Kasumi-1 (cell line): ENCODE data around the gene NME3.
A peak's percentile ranks its signal among the peaks of the same experiment; 100 is the strongest.

Source experiments
- DNase-seq, 2 experiments: peaks; one replicate each; lab custom pipeline; 2025; lab: John Stamatoyannopoulos, UW

Gene NME3

GRCh38 chr16:1793578-1794220 is 22.4 kb upstream of the NME3 start, which contains the start of gene IGFALS:
TSS of gene IGFALS (minus strand) at chr16:1793705. CDS start at chr16:1793652, 53 bp downstream.
- DNase-seq: no peak

DNA sequence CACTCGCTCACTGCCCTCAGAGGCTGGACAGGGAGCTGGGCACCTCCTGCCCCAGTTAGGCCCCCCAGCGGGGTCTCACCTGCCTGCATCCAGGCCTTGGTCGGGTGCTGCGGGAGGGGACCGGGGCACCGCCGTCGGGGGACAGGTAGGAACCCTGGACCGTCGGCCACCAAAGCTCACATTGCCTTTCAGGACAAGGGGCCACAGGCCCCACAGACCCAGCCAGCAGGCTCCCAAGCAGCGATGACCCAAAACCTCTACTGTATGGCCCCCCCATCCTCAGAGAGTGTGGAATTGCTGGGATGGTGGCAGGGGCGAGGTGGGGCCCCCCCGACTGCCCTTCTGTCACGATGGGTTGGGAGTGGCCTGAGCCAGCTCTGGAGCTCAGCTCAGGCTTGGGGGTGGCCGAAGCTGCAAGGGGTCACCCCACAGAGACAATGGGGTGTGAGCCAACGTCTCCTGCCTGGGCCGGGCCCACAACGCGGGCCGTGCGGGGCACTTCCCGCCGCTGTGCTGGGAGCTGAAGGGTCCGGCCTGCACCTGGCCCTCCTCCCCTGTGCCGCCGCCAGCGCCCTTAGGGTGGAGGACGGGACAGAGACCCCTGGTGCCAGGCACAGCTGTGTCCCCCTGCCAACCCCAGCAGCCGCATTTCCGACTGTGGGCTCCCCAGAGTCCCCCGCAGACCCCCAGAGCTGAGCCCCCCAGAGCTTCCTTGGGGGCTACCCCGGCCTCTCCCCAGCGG is 21.7 kb upstream of the NME3 start:
- no peak for DNase-seq

DNA sequence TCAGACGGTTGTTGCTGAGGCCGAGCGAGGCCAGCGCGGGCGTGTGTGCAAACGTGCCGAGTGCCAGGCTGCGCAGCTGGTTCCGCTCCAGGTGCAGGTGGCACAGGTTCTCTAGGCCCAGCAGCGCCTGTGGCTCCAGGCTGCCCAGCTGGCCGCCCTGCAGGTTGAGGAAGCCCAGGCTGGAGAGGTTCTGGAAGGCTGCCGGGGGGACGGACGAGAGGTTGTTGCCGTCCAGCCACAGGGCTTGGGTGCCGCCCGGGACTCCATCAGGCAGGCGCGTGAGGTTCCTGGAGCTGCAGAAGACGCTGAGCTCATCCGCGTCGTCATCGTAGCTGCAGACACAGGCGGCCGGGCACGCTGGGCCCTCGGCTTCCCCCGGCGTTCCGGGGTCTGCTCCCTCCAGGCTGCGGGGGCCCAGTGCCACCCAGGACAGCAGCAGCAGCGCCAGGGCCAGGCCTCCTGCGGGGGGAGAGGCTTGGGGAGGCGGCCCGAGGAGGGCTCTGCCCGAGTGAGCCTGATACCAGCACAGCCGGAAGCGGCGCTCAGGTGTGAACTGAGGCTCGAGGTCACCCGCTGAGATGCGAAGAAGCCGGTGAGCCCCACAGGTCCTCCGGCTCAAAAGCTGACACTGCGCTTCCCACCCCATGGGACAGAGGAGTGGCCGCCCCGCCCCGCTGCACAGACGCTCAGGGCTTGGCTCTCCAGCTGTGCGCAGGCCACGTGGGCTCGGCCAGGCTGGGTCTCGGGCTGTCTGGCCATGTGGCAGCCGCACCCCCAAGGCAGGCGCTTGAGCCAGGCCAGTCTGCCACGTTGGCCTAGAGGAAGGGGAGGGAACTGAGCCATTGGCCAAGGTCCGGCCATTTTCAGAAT is 20.8 kb upstream of the NME3 start:
- no peak for DNase-seq

GRCh38 chr16:1791256-1791942 is 20.1 kb upstream of the NME3 start:
- no peak for DNase-seq

DNA sequence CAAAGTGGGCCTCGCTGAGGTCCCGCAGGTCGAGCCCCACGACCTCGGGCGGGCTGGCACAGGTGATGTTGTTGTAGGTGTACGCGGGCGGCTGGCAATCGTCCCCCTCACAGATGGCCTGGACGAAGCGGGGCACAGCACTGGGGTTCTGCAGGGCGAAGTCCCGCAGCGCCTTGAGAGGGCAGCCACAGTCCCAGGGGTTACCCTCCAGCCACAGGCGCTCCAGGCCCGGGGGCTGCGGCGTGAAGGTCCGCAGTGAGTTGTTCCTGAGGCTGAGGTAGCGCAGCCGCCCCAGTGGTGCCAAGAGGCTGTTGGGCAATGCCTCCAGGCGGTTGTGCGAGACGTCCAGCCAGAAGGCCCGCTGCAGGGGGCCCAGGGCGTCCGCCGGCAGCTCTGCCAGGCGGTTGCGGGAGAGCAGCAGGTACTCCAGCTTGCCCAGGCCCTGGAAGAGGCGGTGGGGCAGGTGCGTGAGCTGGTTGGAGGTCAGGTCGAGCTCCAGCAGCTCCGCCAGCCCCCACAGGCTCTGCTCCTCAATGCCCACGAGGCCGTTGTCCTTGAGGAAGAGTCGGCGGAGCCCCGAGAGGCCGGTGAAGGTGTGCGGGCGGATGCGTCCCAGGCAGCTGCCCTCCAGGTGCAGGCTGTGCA is 19.4 kb upstream of the NME3 start:
- no peak for DNase-seq

- no peak for DNase-seq
These were observed 18.9 kb upstream of the NME3 start for GRCh38 chr16:1790261-1790610.

GRCh38 chr16:1789643-1790045 is 18.3 kb upstream of the NME3 start:
- no peak for DNase-seq

DNA sequence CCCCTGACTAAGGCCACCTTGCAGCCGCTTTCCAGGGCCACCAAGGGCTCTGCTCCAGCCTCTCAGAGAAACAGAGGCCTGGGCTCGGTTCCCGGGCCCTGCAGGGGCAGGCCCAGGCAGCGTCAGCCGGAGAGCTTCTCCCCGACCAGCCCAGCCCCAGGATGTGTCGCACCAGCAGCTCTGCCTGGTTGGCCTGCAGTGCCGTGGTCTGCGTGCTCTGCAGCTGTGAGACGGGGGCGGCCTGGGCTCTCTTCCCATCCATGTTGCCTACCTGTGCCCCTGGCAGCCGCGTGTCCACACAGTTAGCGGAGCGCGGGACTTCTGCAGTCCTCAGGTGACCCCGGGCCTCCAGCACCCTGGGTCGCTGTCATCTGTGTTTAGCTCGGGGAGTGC is 17.4 kb upstream of the NME3 start:
- DNase-seq: no peak

- DNase-seq: no peak
These were observed 16.9 kb upstream of the NME3 start for GRCh38 chr16:1788095-1788707.

- no peak for DNase-seq
These were observed 16.2 kb upstream of the NME3 start for GRCh38 chr16:1787322-1788094.

- no peak for DNase-seq
These were observed 15.6 kb upstream of the NME3 start for GRCh38 chr16:1787056-1787321.

DNA sequence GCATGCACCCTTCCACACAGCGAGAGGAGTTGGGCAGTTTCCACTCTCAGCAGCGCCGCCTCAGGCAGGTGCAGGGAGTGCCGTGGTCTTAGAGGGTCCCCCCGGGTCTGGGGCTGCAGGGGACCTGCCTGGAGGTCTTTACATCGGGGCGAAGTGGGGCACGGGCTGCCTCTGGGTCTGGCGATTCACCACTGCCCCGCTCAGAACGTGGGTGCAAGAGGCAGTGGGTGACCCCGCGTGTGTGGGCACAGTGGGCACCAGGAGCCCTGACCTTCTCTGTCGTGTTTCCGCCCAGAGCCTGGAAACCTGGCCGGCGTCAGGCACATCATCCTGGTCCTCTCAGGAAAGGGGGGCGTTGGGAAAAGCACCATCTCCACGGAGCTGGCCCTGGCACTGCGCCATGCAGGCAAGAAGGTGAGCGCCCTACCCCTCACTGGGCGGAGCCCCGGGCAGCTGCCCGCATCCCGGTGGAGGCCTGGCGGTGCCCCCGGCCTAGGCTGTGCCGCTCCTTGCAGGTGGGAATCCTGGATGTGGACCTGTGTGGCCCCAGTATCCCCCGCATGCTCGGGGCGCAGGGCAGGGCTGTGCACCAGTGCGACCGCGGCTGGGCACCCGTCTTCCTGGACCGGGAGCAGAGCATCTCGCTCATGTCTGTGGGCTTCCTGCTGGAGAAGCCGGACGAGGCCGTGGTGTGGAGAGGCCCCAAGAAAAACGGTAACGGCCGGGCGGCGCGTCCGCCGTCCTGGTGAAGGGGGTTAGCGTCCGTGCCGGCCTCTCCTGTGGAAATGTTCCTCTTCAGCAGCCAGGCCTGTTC is 15.1 kb upstream of the NME3 start:
- no peak for DNase-seq

DNA sequence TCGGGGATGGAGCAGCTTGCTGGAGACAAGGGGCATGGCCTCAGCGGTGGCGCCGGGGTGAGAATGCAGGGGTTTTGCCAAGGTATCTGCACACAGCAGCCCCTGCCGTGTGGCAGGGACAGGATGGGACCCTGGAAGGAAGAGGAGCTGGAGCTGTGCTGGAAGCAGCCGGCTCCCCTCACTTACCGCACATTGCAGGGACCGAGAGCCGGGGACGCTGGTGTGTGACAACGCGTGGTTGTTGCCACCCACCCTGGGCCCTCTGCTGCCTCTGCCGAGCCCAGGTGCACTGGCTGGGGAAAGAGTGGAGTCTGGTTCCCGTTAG is 14.5 kb upstream of the NME3 start:
- no peak for DNase-seq

DNA sequence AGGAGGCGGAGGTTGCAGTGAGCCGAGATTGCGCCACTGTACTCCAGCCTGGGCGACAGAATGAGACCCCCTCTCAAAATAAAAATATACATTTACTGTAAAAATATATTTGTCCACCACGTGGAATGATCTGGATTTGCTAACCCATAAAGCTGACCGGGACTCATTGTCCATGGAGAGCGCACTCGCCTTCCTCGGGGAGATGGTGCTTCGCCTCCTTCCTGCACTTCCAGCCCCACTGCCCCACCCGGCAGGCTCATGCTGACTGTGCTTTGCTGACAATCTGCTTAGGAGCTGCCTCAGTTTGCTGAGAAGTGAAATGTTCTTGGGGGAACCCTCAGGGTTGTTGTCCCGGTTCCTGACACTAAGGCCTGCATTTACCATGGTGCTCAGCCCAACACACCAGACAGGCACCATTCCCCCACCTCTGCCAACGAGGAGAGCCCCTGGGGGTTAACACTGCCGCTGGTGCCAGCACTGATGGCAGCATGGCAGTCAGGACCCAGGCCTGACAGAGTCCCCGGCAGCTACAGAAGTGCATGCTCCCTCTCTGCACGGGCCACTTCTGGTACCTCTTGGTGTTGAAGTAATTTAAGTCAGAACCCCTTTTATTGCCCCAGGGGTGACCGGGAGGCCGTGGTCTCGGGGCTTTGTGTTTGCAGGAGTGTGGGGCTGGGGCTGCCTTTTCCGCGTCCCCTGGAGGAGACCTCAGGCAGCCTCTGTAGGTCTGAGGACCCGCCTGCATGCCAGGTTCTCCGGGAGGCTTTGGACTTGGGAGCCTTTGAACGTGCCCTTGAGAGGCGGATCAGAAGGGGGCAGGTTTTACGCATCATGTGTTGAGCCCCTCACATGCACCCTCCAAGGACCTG is 13.9 kb upstream of the NME3 start:
- no peak for DNase-seq

GRCh38 chr16:1782408-1783264 is 11.3 kb upstream of the NME3 start, which contains the start of the genes NUBP2 and SPSB3:
TSS of gene NUBP2 (plus strand) at chr16:1782960. CDS start at chr16:1783021, 61 bp downstream.
TSS of gene SPSB3 (minus strand) at chr16:1782571. CDS start at chr16:1781483, 1,088 bp downstream.
- DNase-seq: peak; percentile 90 to 93

DNA sequence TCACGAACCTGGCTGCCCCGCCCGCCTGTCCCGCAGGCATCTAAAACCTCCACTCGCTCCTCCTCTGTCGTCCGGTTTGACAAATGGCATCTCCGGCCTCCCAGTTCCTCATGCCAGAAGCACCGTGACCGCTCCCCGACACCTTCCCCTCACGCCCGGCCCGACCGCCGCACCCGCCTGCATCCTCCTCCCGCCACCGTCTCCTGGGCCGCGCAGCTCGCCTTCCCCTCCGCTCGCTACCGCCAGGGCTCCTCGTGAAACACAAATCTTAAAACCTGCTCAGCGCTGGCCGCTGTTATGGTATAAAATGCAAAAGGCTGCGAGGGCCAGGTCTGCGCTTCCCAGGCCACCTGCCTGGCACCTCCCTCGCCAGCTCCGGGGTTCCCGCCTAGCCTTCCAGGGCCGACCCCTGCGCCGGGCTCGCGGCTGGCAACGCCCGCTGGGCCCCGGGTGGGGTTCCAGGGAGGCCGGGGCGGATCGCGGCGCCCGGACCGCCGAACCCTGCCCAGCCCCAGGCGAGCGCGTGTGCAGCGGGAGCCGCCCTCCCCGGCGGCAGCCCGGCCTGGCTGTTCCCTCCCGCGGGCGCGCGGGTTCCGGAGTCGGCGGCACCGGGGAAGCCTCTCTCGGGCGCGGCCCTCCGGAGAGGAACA is 10.5 kb upstream of the NME3 start:
- no peak for DNase-seq

DNA sequence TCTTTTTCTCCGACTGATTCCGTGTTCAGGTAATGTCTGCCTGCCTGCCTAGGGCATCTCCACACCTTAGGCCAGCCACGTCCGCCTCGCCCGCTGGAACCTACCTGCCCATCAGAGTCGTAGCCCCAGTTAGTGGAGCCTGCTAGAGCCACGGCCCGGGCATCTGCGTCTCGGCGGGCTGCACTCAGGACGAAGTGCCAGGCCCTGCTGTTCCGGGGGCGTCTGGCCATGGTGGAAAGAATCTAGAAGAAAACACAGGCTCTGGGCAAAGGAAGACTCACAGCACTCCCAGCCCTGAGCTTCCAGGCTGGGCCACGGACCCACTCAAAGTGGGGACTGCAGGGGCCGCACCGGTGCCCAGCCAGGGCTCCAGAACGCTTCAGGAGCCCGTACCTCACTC is 9.9 kb upstream of the NME3 start:
- DNase-seq: no peak
